Endothelial cell of hepatic sinusoid (primary cell): Measurements from ENCODE around the gene NAP1L5.

Experiments used
- in situ Hi-C: cut with HindIII; loops from 2 replicates; pipeline ENCODE4 v1.10.0; 2017; ENCODE audit warnings: low sequenced_read_pairs

NAP1L5 gene

DNA sequence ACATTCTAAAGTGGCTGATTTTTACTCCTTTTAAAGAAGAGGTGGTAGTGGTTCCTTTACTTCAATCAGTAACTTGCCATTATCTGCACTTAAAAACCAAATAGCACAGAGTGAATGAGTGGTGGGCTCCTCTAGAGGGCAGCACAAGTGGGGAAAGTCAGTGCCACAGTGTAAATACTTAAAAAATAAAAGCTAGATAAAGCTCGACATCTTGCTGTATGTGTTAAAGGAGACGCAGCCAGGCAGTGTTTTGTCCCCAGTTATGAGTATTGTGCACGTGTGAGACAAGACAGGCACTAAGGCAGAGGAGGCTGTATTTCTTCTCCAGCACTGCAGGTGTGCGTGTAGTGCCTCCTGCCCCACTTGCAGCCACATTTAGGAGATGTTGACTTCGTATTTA lies 24.6 kb downstream of the NAP1L5 start:
- in situ Hi-C loops, result no loop called here

DNA sequence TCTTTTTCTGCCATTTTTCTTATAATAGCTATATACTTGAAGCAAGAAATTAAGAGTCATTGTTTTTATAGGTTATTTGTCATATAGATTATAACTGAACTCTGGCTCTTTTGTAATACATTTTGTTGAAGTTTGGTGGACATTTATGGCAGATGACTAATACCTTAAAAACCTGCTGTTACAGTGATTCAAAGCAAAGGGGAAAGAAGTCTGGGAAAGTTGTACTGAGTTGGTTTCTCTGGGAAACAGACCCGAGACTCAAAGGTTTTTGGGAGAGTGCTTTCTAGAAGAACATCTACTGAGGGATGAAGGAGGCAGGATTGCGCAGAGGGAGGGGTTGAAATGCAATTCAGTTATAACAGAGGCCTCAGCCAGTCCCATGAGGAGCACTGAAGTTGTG lies 35.9 kb downstream of the NAP1L5 start:
- in situ Hi-C loops, result no loop called here

DNA sequence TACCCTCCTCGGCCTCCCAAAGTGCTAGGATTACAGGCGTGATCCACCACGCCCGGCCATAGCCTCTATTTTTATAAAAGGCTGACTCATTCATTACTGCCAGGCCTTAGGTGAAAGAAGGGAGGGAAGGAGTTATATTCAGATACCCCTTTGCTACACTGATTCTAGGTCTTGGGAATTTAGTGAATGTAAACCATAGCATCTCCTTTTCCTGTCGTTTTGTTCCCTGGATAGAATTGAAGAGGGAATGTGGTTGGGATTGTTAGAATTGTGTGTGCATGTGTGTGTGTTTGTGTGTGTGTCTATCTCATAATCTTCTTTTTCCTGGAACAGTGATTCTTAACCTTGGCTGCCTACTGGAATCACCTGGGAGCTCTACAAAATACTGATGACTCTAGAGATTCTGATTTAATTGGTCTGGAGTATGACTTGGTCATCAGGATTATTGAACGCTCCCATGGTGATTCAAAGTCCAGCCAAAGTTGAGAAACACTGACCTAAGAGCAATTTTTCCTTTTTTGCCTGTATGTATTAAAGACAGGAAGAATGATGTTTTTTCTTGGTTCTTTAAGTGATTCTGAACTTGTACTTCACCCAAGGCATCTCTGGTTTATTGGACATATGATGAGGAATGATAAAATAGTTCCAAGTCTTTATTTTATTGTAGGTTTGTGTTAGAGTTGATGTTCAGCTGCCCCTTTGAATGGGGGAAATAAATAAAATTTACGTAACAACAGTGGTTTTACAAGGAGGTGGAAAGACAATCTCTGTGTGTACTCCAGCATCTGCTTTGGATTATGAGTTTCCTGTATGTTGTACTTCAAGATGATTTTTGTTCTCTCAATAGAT lies 37.0 kb downstream of the NAP1L5 start:
- in situ Hi-C loops, result no loop called here

DNA sequence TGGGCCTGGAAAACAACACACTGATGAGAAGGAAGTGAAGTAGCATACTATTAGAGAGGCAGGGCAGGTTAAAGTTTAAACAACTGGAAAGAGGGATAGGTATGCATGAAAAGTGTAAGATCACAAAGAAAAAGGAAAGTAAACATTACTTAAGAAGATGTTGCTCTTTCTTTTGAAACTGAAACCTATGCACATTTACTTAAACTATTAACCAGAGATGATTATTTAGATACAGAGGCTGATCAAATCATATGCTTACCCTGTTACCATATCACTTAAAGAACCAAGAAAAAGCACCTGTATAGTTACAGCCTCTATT lies 37.8 kb downstream of the NAP1L5 start:
- in situ Hi-C loops, result no loop called here

DNA sequence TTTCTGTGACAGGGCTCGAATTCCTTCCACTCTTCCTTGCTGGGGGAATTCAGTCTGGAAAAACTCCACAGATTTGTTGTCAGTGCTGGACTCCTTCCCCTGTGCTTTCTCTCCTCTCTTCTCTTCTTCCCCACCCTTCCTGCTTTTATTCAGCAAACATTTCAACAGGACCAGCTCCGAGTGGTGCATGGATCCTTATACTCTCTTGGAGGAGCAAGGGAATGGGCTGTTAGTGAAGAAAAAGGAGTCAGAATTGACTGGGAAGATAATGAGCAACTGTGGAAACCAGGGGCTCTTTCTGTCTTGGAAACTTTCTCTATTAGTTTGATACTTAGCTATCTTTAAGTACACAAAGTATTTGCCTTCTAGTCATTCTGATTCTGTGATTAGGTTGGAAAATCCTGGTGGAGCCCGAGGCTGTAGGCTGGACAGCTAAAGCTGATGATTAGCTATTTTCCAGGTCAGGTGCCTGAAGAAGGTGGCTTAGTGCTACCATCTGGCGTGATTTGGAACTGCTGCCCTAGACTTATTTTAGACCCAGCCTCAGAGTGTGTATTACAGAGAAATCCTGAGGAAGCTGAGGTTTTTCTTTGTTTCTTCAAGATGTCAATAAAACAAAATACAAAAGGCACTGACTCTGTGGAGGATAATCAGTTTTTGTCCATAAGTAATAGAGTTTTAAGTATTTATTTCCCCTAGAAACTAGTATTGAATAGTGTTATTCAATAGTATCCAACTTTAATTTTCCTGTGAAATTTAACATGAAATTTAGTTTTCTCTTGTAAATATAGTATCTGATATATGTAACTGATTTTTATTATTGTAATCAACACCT lies 38.4 kb downstream of the NAP1L5 start:
- in situ Hi-C loops, result no loop called here

DNA sequence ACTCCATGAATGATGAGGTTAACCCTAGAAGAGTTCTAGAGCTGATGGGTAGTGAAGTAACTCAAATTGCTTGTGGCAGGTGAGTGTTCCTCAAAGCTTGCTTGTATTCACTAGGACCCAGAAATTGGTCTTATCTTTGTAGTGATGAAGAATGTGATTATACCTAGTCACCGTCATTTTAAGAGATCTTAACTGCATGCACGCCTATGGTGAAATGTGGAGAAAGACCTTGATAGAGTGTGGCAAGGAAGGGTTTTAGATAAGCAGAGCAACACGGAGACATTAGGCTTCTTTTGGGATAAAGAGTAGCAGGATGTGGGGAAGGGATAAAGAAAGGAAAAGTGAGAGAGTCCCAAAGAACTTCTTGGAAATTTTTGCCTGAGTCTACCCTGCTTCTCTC lies 42.4 kb downstream of the NAP1L5 start:
- in situ Hi-C loops, result no loop called here

DNA sequence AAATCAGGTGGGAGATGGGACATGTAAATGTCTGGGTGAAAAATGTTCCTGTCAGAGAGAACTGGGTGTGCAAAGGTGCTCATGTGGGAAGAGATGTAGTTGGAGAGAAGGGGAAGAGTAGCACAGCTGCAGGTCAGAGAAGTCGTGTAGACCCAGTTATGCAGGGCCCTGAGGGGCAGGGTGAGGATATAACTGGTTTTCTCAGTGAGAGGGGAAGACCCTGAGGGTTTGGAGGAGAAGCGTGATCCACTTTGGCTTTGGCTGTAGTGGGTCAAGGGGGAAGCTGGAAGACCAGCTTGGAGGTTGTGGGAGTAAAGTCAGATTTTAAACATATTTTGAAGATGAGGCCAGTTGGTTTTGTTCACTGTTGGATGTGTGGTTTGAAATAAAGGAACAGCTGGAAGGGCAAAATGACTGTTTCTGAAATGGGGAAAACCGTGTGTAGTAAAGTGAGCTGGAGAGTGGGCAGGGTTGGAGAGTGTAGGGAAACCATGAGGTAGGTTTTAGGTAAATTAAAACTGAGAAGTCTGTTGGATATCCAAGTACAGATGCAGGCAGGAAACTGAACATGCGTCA lies 44.2 kb downstream of the NAP1L5 start:
- in situ Hi-C loops, result no loop called here

DNA sequence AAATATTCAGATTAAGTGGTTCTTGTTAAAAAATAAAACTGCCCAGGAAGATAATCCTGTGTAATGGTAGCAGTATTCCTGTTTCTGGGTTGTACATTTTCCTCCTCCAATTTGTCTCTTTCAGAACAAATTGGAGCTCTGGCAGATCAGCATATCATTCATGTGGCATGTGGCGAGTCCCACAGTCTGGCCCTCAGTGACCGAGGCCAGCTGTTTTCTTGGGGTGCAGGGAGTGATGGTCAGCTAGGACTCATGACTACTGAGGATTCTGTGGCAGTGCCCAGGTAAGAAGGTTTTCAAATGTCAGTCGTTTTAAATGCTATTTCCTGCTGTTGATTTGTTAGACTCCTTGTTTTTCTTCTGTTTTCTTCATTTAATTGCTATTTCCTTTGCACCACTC lies 47.9 kb downstream of the NAP1L5 start:
- in situ Hi-C loops, result no loop called here

DNA sequence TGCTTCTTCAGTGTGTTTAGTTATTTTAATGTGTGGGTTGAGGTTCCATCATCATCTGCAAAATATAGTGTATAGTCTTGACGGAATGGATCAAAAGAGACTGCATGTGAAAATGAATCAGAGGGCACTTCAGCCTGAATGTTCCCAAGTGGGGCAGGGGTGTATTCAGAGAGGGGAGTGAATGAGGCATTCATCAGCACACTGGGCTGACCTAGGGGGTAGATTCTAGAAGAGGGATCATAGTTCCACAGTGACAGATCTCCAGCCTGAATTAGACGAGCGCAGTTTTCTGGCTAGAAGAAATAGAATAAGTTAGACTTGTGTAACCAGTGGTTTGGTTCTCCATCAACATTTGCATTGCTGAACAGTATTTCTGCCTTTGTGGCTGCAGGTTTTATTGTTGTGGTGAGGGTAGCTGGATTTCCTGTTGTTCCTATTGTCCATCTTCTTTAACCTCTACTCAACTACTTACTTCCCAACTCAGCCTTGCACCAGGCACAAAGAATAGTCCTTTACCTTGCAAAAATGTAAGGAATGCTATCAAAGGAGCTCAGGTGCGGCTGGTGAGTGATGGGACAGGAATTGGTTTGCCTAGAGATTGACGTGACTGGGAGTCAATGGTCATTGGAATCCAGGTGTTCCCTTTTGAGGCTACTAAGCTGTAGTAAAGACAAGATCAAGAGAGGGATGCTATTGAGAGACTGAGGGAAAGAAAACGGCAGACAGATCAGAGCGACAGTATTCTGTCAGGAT lies 50.9 kb downstream of the NAP1L5 start:
- in situ Hi-C loops, result no loop called here

DNA sequence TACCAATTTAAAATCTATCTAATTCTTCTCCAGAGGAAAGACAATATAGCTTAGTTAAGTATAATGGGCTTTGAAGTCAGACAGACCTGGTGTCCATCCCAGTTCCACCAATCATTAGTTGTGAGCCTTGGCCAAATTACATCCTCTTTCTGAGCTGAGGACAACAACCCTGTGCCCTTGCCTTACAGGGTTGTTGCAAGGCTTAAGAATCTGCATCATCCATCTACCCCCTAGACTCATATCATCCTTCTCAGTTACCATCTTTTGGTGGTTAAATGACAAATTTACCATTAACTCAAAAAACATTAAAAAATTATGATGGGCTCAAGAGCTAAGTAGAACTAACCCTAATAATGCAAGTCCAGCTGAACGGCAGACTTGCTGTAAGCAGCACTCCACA lies 51.6 kb downstream of the NAP1L5 start:
- in situ Hi-C loops, result no loop called here
